Measurements from ENCODE around the gene EPN2.
A peak's percentile ranks its signal among the peaks of the same experiment; 100 is the strongest.

Gene EPN2

GRCh38 chr17:19372011-19372370 lies 134.8 kb downstream of the EPN2 start:
- TF ChIP-seq CTCF (IDR thresholded peaks at IDR 0.05; ENCODE audit: insufficient read depth, low read length, missing control alignments) = no peak
- H3K4me3 ChIP-seq (ENCODE audit: low read depth, low read length) = no peak overlapping the region
- CTCF ChIA-PET = interaction anchor here (1.1 to 1.9 kb wide), 3 partner anchors 9 to 395 kb away, joined by 4 to 7 read pairs (median 4); partner anchors contain the start of gene B9D1
- POLR2A ChIA-PET = no interaction called here
- DNase-seq (ENCODE audit: low read depth, low spot score) = no peak

GRCh38 chr17:19372439-19372838 lies 135.3 kb downstream of the EPN2 start:
- TF ChIP-seq CTCF (IDR thresholded peaks at IDR 0.05; ENCODE audit: insufficient read depth, low read length, missing control alignments) = no peak
- POLR2A ChIA-PET = no interaction called here
- no peak for DNase-seq (ENCODE audit: low read depth, low spot score)
- CTCF ChIA-PET = interaction anchor here (1.1 to 1.9 kb wide), 3 partner anchors 9 to 394 kb away, joined by 4 to 7 read pairs (median 4); partner anchors contain the start of gene B9D1
- H3K4me3 ChIP-seq (ENCODE audit: low read depth, low read length) = no peak overlapping the region

GRCh38 chr17:19372866-19373504 lies 135.8 kb downstream of the EPN2 start:
- CTCF ChIA-PET = interaction anchor here (1.1 to 1.9 kb wide), 4 partner anchors 10 to 394 kb away, joined by 4 to 22 read pairs (median 6); partner anchors contain the start of gene B9D1
- no peak for DNase-seq (ENCODE audit: low read depth, low spot score)
- POLR2A ChIA-PET = no interaction called here
- H3K4me3 ChIP-seq (ENCODE audit: low read depth, low read length) = no peak overlapping the region
- TF ChIP-seq CTCF (IDR thresholded peaks at IDR 0.05; ENCODE audit: insufficient read depth, low read length, missing control alignments) = no peak

- no peak overlapping the region for H3K4me3 ChIP-seq (ENCODE audit: low read depth, low read length)
- TF ChIP-seq CTCF (IDR thresholded peaks at IDR 0.05; ENCODE audit: insufficient read depth, low read length, missing control alignments) = no peak
- no peak for DNase-seq (ENCODE audit: low read depth, low spot score)
- ChIA-PET POLR2A (no interaction called here), CTCF (interaction anchor here (1.2 to 2.1 kb wide), 3 partner anchors 9 to 73 kb away, joined by 4 to 22 read pairs (median 11); partner anchors contain the start of gene B9D1)
These were observed 137.0 kb downstream of the EPN2 start for GRCh38 chr17:19374136-19374535.

GRCh38 chr17:19375732-19376131 lies 138.6 kb downstream of the EPN2 start:
- TF ChIP-seq CTCF (IDR thresholded peaks at IDR 0.05; ENCODE audit: insufficient read depth, low read length, missing control alignments) = no peak
- ChIA-PET POLR2A (no interaction called here), CTCF (interaction anchor here (1.0 to 2.1 kb wide), 4 partner anchors 10 to 72 kb away, joined by 3 to 11 read pairs (median 4); partner anchors contain the start of gene B9D1)
- H3K4me3 ChIP-seq (ENCODE audit: low read depth, low read length) = no peak overlapping the region
- DNase-seq (ENCODE audit: low read depth, low spot score) = no peak

GRCh38 chr17:19376811-19377210 lies 139.6 kb downstream of the EPN2 start:
- CTCF ChIA-PET = interaction anchor here (1.3 to 4.4 kb wide), 5 partner anchors 8 to 136 kb away, joined by 4 to 42 read pairs (median 10); partner anchors contain the start of gene B9D1
- TF ChIP-seq CTCF (IDR thresholded peaks at IDR 0.05; ENCODE audit: insufficient read depth, low read length, missing control alignments) = no peak
- H3K4me3 ChIP-seq (ENCODE audit: low read depth, low read length) = peak overlapping the region; percentile 87
- POLR2A ChIA-PET = interaction anchor here (0.8 to 2.5 kb wide), 7 partner anchors 11 to 71 kb away, joined by 3 to 39 read pairs (median 9); partner anchors contain the start of genes B9D1 and MFAP4
- DNase-seq (ENCODE audit: low read depth, low spot score) = no peak

Data from AG04449 (cell line).